GM19463 (cell line): ENCODE data around the gene TRIM45.
"Not testable (repeated sequence)": the region's sequence is repeated elsewhere in the genome, so short reads cannot be mapped to it uniquely, and the experiment has no call there.

Source experiments
- ATAC-seq: cut with Tn5 transposase; IDR thresholded peaks from one replicate; pipeline ENCODE4 v1.9.1; 2021; ENCODE audit warnings: mild to moderate bottlenecking, moderate library complexity; ENCODE audit not compliant: unreplicated experiment

The TRIM45 gene

DNA sequence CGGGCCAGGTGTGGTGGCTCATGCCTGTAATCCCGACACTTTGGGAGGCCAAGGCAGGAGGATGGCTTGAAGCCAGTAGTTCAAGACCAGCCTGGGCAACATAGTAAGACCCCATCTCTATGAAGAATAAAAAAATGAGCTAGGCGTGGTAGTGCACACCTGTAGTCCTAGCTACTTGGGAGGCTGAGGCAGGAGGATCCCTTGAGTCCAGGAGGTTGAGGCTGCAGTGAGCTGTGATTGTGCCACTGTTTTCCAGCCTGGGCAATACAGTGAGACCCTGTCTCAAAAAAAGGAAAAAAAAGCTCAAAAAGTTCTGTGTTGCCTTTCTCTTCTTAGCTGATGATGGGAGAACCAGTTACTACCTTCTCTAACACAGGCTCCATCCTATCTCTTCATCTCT lies 19.7 kb downstream of the TRIM45 start:
- ATAC-seq, result not testable (repeated sequence)

DNA sequence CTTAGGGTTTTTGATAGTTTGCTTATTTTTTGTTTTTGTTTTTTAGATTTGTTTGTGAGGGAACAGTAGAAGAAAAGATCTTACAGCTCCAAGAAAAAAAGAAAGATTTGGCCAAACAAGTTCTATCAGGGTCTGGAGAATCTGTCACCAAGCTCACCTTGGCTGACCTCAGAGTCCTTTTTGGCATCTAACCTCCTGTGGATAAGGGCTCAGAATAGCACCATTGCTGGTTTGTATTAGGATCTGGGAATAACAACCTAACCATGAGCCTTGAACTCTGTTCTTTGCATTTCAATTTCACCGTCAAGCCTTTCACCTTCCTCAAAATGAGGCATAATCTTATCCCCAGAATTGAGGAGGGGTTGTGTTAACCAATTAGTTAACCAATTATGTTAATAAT lies 20.2 kb downstream of the TRIM45 start:
- no peak for ATAC-seq

DNA sequence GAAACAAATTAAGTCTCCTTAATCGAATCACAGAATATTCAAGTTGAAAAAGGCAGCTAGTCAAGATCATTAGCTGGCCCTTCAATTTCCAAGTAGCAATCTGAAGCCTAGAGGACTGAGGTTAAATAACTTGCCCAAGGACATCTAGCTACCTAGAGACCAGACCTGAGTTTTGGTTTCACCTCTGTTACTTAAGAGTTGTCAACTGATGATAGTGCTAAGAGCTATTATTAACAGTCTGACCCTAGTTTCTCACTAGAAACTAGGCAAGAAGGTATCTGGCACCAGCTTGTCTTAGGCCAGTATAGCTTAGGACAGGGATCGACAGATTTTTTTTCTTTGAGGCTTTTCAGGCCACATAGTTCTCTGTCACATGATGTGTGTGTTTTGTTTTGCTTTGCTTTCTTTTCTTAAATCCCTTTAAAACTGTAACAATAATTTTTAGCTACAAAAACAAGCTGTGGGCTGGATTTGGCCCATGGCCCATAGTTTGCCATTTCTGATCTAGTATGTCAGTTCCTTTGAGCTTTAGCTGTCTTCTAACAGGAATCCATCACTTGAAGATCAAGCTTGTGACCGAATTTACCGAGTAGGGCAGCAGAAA lies 23.2 kb downstream of the TRIM45 start:
- ATAC-seq, result no peak

DNA sequence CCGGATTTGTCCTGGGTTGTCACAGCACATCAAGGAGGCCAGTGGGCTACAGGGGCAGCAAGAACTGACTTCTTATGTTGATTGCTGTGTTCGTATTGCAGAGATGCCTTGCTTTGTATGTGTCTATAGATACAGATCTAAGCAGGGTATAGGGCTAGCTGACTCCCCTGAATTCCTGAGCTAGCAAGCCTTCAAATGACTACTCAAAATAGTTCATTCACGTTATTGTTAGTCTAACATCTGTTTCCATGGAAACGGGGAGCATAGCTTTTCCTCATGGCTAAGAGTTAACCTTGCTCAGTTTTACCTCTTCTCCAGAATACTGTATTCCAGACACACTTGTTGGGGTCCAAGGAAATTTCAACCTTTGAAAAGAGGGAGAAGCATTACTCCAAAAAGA lies 24.1 kb downstream of the TRIM45 start:
- no peak for ATAC-seq

DNA sequence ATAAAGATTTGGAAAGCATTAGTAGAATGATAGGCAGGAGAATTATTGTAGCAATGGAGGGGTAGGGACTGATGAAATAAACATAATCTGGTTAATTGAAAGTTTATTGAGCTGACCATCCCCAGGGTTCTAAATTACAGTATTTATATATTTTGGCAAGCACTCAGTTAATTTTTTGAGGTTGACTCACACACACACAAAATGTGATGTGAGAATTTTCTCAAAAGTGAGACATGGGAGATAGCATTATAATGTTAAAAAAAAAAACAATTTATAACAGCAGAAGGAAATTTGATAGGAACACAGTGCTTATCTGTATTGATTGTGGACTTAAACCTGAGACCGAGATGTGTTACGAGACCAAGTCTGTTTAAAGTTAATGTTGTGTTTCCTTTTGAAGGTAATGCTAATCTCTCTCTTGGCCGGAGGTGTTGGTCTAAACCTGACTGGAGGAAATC lies 24.6 kb downstream of the TRIM45 start:
- no peak for ATAC-seq

DNA sequence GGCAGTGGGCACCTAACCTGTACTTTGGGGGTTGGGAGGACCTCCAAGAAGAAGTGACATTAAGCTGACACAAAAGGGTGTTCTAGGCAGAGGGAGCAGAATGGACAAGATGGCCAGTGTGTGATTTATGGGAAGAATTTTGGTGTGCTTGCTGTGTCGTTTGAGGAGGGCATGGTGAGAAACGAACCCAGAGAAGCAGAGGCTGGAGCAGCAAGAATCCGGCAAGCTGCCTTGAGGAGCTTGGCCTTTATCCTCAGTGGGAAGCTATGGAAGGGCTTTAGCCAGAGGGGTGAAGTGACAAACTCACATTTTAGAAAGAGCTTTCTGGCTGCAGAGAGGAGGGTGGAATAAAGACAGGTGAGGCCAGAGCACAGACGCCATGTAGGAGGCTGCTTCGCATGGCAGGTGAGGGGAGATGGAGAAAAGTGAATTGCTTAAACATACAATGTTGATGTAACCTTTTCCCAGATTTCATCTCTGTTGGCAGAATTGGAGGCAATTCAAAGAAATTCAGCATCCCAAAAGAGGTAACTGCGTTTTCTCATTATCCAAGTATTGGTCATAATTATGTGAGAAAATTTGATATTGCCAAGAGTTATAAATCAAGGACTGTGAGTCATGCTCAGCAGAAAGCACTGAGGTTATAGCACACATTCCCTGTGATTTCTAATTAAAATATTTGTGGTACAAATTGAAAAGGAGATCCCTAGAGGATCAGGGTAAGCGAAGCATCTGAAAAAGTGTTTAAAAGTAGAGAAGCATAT lies 26.5 kb downstream of the TRIM45 start:
- ATAC-seq, result no peak

DNA sequence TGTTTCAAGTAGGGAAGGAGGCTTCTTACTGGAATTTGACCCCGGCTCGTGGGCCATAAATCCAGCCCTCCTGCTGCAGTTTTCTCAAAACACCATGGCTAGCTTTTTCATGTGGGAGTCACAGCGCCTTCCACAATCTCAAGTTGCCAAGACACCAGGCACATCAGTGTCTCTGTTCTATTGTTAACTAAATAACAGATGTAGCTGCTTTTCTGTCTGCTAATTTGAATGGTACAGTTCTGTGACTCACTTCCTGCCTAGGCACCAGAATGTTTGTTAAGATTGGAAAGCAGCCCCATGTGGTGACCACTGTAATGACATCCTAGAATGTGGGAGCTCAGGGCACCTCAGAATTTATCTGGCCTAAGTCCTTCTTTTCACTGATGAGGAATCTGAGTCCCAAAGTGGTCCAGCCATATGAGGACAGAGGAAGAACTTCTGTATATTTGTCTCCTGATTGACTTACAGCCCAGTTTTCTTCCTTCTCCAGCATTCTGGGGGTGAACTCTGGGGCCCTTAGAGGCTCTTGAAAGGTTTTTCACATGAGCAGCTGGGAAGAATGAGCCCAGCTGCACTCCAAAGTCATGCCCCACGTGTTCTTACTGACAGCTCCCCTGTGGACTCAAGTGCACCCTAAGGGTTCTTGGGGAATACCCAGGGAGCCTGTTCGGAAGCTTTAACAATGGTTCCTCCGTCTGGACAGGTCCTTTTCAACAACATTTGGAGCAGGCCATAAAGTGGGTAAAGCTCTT lies 27.5 kb downstream of the TRIM45 start:
- peak; percentile 77 for ATAC-seq

DNA sequence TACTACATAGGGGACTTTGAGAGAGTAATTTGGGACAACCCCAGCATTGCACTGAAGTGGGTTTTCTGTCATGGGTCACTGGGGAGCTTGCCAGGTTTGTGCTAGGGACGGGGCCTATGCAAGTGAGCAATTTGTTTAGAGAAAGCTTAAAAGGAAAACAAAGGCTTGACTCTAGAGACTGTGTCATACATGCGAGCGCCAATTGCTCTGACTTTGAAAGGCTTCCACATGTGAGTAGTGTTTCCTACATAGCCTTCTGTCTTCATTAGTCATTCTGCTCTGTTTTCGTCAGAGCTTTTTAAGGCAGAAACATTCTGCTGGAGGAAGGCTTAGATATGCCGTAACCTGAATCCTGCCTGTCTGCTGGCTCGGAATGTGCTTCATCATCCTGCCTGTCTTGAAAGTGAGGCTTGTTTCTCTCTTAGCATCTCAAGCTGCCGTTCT lies 28.4 kb downstream of the TRIM45 start:
- no peak for ATAC-seq

DNA sequence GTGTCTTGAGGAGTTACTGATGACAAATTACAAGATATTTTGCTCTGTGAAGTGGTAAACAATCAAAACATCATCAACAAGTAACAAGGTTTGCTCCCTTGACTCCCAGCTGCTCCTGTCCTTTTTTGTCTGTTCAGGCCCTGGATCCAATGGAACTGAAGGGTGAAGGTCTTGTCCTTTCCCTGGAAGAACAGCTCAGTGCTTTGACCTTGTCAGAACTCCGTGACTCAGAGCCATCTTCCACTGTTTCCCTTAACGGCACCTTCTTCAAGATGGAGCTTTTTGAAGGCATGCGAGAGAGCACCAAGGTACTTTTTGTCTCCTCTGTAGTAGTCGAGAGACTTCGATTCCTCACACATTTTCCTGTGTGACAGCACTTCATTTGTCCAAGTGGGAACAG lies 29.0 kb downstream of the TRIM45 start:
- ATAC-seq, result no peak

DNA sequence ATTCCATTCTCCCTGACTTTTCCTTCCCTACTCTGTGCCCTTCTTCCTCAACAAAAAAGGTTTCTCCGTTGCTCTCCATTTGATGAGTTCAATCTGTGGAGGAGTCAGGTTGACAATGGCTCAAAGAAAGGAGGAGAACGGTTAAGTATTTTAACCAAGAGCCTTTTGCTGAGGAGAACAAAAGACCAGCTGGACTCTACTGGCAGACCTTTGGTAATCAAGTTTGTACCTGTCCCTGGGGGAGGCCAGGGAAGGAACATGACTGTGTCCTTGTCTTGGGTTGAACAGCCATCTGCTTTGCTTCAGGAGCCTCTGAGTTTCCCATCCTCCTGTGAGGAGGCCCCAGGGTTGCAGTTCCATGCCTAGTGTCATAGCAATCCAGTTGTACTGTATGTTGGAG lies 31.6 kb downstream of the TRIM45 start:
- ATAC-seq, result no peak

DNA sequence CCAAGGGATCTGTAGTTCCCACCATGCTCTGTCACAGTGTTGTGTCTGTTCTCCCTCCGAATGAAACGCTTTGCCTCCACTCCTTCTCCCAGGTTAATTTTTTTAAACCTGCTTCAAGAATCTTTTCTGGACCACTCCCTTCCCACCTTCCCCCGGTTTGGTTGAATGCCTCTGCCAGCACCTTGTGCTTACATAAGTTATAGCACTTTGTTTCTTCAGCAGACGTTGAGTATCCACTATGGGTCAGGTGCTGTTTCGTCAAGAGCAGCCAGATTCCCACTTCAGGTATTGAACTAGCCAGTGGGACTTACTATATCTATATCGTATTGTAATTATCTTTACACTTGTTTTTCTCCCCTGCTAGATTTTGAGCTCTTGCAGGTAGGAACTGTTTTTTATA lies 33.9 kb downstream of the TRIM45 start:
- no peak for ATAC-seq

DNA sequence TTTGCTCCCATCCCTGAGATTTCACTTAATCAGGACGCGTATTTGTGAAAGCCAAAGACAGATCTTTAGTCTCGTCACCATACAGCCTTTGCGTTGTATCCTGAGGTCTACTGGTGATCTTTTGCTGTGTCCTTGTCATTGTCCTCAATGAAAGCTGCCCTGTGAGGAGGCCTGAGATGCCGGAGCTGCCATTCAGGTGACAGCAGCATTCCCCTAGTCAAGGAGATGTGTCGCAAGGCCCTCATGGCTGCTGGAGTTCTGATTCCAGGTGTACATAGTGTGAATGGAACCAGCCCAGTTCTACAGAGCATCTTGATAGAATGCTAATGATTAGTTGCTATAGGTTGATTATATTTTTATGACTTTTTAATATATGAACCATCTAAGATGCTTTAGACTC lies 37.3 kb downstream of the TRIM45 start:
- ATAC-seq, result no peak

DNA sequence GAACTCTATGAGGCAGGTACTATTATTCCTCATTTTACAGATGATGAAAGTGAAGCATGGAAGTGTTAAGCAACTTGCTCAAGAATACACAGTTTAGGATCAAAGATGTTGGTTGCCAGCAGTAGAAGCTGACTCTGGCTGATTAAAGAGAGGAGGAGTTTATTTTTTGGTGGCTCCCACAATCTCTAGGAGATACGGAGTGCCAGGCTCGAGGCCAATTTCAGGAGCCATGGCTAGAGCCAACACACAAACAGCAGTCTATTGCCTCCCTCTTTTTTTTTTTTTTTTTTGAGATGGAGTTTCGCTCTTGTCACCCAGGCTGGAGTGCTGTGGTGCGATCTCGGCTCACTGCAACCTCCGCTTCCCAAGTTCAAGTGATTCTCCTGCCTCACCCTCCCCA lies 41.8 kb downstream of the TRIM45 start:
- ATAC-seq, result no peak

DNA sequence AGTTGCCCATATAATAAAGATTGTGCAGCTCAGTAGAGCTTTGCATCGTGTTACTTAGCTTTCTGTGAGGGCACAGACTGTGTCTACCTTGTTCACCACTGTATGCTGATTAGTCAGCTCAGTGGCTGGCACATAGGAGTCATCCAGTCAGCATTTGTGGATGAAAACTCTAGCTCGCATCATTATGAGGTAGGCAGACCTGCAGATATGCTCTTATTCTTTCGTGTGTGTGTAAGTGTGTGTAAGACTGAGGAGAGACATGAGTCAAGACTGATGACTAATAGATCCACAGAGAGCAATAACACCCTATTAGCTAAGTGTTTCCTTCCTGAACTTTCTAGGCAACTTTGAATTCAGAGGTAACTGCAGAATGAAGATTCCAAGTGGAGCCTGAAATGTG lies 44.3 kb downstream of the TRIM45 start:
- ATAC-seq, result no peak

DNA sequence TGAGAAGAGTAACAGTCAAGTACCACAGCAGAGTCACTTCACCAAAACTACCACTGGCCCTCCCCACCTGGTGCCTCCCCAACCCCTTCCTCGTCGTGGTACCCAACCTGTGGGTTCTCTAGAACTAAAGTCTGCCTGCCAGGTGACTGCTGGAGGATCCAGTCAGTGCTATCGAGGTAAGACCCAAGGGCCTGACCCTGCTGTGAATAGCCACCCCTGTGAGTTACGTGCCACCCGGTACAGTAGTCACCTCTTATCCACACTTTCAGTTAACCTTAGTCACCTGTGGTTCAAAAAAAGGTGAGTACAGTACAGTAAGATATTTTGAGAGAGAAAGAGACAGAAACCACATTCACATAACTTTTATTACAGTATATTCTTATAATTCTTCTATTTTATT lies 44.9 kb downstream of the TRIM45 start:
- ATAC-seq, result no peak

DNA sequence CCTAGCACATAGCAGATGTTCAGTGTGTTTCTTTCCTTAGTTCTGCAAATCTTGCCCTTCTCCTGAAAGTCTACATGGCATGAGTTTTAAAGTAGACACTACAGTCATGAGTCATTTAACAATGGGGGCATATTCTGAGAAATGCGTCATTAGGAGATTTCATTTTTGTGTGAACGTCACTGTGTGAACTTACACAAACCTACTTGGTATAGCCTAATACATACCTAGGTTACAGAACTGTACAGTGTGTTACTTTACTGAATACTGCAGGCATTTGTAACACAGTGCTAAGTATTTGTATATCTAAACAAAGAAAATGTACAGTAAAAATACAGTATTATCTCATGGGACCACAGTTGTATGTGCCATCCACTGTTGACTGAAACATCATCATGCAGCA lies 51.4 kb downstream of the TRIM45 start:
- no peak for ATAC-seq

DNA sequence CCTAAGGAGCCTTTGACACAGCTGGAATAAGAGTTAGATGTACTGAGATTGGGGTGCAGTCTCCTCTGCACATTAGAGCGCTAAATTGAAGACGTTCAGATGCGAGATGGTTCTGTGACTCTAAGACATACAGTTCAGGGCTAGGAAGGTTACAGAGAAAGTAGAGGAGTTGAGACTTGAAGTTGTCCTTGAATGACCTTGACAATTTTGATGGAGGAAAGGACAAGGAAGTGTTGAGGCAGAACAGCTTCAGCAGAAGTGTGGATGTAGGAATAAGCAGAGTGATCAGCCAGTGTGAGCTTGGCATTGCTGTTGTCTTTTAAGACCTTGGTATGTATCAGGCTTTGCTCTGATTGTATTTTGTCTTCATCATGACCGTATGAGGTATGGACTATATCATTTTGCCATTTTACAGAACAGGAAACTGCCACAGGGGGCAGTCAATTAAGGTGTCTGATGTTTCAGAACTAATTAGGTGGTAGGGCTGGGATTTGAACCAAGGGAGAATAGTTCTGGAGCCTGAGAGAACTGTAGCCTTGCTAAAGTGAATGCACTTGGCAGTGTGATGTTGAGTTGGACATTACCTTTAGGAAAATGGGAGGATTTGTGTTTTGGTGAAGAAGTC lies 52.2 kb downstream of the TRIM45 start:
- no peak for ATAC-seq

DNA sequence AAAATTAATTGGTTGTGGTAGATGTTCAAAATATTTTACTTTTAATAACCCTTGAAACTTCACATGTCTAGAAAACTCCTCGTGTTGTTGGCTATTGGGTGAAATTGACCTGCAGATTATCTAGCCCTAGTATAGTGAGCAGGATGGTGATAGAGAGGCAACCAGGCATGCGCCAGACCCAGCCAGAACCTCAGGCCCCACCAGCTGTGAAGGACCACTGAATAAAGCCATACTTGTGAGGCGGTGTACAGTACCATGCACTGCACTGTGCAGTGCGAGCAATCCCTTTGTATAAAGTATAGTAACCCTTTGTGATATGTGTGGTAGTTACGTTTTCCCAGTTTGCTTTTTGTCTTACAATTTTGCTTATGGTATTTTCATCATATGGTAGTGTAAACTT lies 53.0 kb downstream of the TRIM45 start:
- no peak for ATAC-seq

DNA sequence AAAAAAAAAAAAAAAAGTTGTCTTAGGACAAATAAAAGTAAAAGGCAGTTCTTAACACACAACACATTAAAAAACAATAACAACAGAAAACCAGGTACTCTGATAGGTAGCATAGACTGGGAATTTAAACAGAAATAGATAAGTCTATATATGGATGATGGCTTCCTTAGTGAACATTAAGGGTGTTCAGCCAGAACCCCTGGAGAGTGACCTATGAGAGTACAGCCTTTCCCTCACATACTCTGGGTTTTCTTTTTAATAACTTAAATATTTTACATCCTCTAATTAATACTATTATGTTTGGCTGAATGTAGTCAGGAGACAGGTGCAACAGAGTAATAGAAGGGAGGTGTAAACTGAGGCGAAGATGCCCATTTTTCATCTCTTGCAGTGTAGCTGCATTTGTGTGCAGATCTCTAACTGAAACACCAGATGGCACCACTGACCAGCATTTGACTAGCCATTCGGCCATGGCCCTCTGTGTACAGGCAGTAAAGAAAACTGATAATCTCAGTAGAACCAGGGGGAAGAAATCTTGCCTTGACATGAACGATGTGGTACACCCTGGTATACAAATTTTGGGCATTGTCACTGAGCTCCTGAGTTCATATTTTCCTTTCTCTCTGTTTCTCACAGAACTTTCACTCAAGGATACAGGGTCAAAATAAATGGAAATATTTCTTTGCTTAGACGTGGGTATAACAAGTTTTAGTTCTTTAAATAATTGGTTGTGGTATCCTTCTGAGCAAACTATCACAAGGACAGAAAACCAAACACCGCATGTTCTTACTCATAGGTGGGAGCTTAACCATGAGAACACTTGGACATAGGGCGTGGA lies 53.8 kb downstream of the TRIM45 start:
- ATAC-seq, result peak; percentile 84

DNA sequence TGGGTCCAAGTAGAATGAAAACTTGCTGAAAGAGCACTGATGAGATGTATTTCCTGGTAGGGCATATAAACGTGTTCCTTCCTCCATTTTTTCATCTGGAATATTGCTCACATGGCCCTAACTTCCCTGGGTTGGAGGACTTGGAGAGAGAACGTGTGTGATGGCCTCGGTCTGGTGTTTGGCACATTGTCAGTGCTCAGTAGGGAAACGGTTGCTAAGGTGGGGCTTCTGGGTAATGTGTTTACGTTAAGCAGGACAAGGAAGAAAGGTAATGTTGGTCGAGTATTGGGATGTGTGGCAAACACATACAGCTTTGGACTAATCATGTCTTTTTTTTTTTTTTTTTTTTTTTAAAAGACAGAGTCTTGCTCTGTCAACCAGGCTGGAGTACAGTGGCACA lies 55.2 kb downstream of the TRIM45 start:
- ATAC-seq, result no peak

DNA sequence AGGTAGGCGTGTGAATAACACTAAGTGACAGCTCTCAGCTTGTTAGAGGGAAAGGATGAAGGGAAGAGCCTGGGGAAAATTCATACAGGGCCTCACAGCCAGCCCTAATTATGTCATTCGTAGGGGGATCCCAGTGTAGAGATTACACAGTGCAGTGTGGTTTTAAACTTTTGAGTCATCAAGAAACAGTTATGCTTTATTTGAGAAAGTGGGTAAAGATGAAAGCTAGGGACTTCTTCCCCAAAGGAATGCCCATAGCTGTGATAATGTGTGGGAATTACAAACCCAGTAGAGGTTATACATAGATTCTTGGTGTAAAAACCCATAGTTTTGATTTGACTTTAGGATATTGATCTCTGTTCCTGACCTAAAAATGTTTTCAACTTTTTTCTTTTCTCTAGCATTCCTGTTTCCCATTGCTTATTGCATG lies 59.5 kb downstream of the TRIM45 start:
- peak; percentile 33 for ATAC-seq
